Measurements from ENCODE around the gene POU3F3. TPM values are rescaled to one million over a fixed set of nuclear protein-coding genes. Genes with fewer than 3 reads are reported as not detected.

POU3F3 gene
- total RNA-seq, 6 donors from 2014 or later = not detected

GRCh38 chr2:104891145-104891544 lies 37.2 kb downstream of the POU3F3 start:
- H3K4me1 ChIP-seq = no peaks in the 10 kb centered on the region
- WGBS, 2 donors = 92 to 95% methylated on average over 2 of the region's 2 CpGs
- DNase-seq = no peak
- no peaks in the 10 kb centered on the region for H3K27me3 ChIP-seq
- no peaks in the 10 kb centered on the region for H3K9me3 ChIP-seq
- TF ChIP-seq POLR2A (IDR thresholded peaks at IDR 0.05) (no peak), EP300 (IDR thresholded peaks at IDR 0.05) (no peak), POLR2AphosphoS5 (IDR thresholded peaks at IDR 0.05) (no peak)
- TF ChIP-seq, protein P1, sequence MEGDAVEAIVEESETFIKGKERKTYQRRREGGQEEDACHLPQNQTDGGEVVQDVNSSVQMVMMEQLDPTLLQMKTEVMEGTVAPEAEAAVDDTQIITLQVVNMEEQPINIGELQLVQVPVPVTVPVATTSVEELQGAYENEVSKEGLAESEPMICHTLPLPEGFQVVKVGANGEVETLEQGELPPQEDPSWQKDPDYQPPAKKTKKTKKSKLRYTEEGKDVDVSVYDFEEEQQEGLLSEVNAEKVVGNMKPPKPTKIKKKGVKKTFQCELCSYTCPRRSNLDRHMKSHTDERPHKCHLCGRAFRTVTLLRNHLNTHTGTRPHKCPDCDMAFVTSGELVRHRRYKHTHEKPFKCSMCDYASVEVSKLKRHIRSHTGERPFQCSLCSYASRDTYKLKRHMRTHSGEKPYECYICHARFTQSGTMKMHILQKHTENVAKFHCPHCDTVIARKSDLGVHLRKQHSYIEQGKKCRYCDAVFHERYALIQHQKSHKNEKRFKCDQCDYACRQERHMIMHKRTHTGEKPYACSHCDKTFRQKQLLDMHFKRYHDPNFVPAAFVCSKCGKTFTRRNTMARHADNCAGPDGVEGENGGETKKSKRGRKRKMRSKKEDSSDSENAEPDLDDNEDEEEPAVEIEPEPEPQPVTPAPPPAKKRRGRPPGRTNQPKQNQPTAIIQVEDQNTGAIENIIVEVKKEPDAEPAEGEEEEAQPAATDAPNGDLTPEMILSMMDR (IDR thresholded peaks at IDR 0.05) = no peak
- H3K4me3 ChIP-seq = no peak overlapping the region
- ATAC-seq (ENCODE audit: low FRiP score in 2 of 2) = no peak
- no peak overlapping the region for H3K27ac ChIP-seq
- no peaks in the 10 kb centered on the region for H3K36me3 ChIP-seq

GRCh38 chr2:104896446-104896845 lies 42.5 kb downstream of the POU3F3 start:
- H3K4me1 ChIP-seq = no peaks in the 10 kb centered on the region

DNA sequence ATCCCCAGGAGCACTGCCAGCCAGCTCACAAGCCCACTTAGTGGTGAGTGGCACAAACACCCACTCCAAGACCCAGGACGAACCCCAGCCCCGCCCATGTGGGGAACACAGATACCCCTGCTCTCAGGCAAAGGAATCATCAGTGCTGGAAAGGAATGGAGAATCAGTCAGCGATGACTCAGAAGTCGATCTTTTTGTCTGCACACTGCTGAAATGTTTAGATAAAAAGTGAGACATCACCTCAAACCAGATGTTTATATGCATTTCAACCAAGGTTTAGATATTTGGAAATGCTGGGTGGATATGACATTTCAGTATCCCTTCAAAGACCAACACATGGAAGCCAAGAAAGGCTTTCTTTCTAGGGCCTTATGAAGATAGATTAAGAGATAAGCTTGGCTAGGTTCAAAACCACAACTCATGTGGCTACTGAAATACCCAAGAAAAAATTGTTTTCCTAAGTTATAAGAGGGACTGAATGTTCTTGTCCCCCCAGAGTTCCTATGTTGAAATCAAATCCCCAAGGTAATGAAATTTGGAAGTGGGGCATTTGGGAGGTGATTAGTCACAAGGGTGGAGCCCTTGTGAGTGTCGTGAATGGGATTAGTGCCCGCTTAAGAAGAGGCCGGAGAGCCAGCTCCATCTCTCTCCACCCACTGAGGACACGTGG lies 43.7 kb downstream of the POU3F3 start:
- Histone ChIP-seq H3K27me3 (no peaks in the 10 kb centered on the region), H3K4me1 (no peaks in the 10 kb centered on the region), H3K36me3 (no peaks in the 10 kb centered on the region), H3K27ac (no peak overlapping the region), H3K4me3 (no peak overlapping the region), H3K9me3 (no peaks in the 10 kb centered on the region)
- TF ChIP-seq, protein P1 (IDR thresholded peaks at IDR 0.05) = no peak
- TF ChIP-seq POLR2AphosphoS5 (IDR thresholded peaks at IDR 0.05) = no peak
- no peak for TF ChIP-seq POLR2A (IDR thresholded peaks at IDR 0.05)
- TF ChIP-seq EP300 (IDR thresholded peaks at IDR 0.05) = no peak
- no peak for DNase-seq
- peak in 1 of 2 donors; percentile 29 for ATAC-seq (ENCODE audit: low FRiP score in 2 of 2)
- WGBS, 2 donors = 71 to 81% methylated on average over 7 to 8 of the region's 8 CpGs

More at GRCh38 chr2:104896446-104896845, 42.5 kb downstream of the POU3F3 start:
- DNase-seq = no peak
- H3K9me3 ChIP-seq = no peaks in the 10 kb centered on the region
- no peaks in the 10 kb centered on the region for H3K27me3 ChIP-seq
- H3K4me3 ChIP-seq = no peak overlapping the region
- no peak overlapping the region for H3K27ac ChIP-seq
- WGBS, 2 donors = 47 to 50% methylated on average over 8 of the region's 8 CpGs
- TF ChIP-seq, protein P1 (IDR thresholded peaks at IDR 0.05) = no peak
- TF ChIP-seq POLR2AphosphoS5 (IDR thresholded peaks at IDR 0.05) (no peak), POLR2A (IDR thresholded peaks at IDR 0.05) (no peak), EP300 (IDR thresholded peaks at IDR 0.05) (no peak)
- H3K36me3 ChIP-seq = no peaks in the 10 kb centered on the region
- ATAC-seq (ENCODE audit: low FRiP score in 2 of 2) = no peak

DNA sequence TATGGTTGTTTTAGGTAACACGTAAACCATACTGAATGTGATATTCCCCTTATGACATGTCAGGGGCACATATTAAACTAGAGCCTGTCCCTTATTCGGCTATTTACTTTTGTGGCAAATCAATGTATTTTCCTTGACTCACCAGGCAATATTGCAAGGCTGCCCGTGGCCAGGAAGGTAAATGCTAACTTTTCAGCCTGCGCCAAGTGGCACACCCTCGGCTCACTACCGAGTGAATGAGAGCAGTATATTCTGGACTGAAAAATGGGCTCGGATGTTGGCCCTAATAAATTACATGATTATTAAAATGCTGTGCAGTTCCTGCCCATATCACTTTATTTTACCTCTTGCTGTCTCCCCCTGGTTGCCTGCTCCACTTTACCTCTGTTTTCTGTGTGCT lies 46.7 kb downstream of the POU3F3 start:
- H3K36me3 ChIP-seq = no peaks in the 10 kb centered on the region
- no peaks in the 10 kb centered on the region for H3K9me3 ChIP-seq
- ATAC-seq (ENCODE audit: low FRiP score in 2 of 2) (no peak), DNase-seq (no peak)
- TF ChIP-seq POLR2AphosphoS5 (IDR thresholded peaks at IDR 0.05) = no peak
- no peak for TF ChIP-seq POLR2A (IDR thresholded peaks at IDR 0.05)
- WGBS, 2 donors = 74 to 82% methylated on average over 7 of the region's 7 CpGs
- no peaks in the 10 kb centered on the region for H3K27me3 ChIP-seq
- no peak overlapping the region for H3K27ac ChIP-seq
- no peak overlapping the region for H3K4me3 ChIP-seq
- H3K4me1 ChIP-seq = no peaks in the 10 kb centered on the region

GRCh38 chr2:104901037-104901881 lies 47.3 kb downstream of the POU3F3 start:
- no peaks in the 10 kb centered on the region for H3K27me3 ChIP-seq
- no peak overlapping the region for H3K4me3 ChIP-seq
- TF ChIP-seq EP300 (IDR thresholded peaks at IDR 0.05) (no peak), POLR2A (IDR thresholded peaks at IDR 0.05) (no peak), POLR2AphosphoS5 (IDR thresholded peaks at IDR 0.05) (no peak)
- TF ChIP-seq, protein P1 (IDR thresholded peaks at IDR 0.05) = no peak
- ATAC-seq (ENCODE audit: low FRiP score in 2 of 2) = no peak
- H3K27ac ChIP-seq = no peak overlapping the region
- H3K4me1 ChIP-seq = no peaks in the 10 kb centered on the region
- 62 to 75% methylated on average over 14 of the region's 14 CpGs for WGBS, 2 donors
- no peak for DNase-seq
- H3K9me3 ChIP-seq = no peaks in the 10 kb centered on the region
- H3K36me3 ChIP-seq = no peaks in the 10 kb centered on the region
